GM12878 (cell line): Measurements from ENCODE around the gene SMARCAD1. TPM values are rescaled to one million over a fixed set of nuclear protein-coding genes. Genes with fewer than 3 reads are reported as not detected.

ENCODE experiments used
- ATAC-seq: fragments of 200-7000 bp; cut with Tn5 transposase; 3 replicates; pipeline ENCODE4 v1.9.1; 2020; ENCODE audit warnings: mild to moderate bottlenecking, moderate library complexity
- BruUV-seq: library from RNA; stranded (reverse); fragments of 400-500 nt; replicated peaks from 2 replicates; lab custom pipeline; 2021; lab: Mats Ljungman, UMichigan
- CTCF ChIA-PET: fragments of 300-600 bp; sonication (Branson Sonifier 250); formaldehyde crosslinking; extraction: SDS; loops from one replicate; lab custom pipeline; 2021; ENCODE audit warnings: inconsistent platforms; lab: Yijun Ruan, JAX
- POLR2A ChIA-PET: fragments of 350-600 bp; formaldehyde crosslinking; extraction: SDS; loops from one replicate; lab custom pipeline; 2021; ENCODE audit warnings: inconsistent platforms; lab: Charles Lee
- RAD21 ChIA-PET: fragments of 300-600 bp; sonication (Branson Sonifier 250); formaldehyde crosslinking; loops from one replicate; lab custom pipeline; 2023; ENCODE audit warnings: antibody characterized with exemption; ENCODE audit not compliant: unreplicated experiment; lab: Charles Lee
- SMC1A ChIA-PET: fragments of 300-600 bp; sonication (Branson Sonifier 250); formaldehyde crosslinking; loops from one replicate; lab custom pipeline; 2023; ENCODE audit not compliant: unreplicated experiment, uncharacterized antibody; lab: Charles Lee
- DNase-seq: peaks from one replicate; pipeline ENCODE4 v3.0.0-alpha.2; 2011; ENCODE audit warnings: low read depth, low spot score
- FAIRE-seq: peaks from 3 replicates; lab custom pipeline; 2011; peaks lifted over from hg19 to GRCh38; lab: Jason Lieb, UNC
- H2AFZ ChIP-seq: 2 replicates; pipeline ENCODE4 v1.6.0; 2011; ENCODE audit warnings: low read depth, low read length, control low read depth; ENCODE audit not compliant: control insufficient read depth
- H3K27ac ChIP-seq: 2 replicates; pipeline ENCODE4 v1.5.1; 2011; ENCODE audit warnings: control low read depth; ENCODE audit not compliant: control insufficient read depth, insufficient read depth
- H3K27me3 ChIP-seq, 2 experiments: replicated peaks in 1 of 2; 2 replicates each; pipeline versions ENCODE4 v1.6.0 to v1.6.1; 2011; ENCODE audit warnings: low read length in 1 of 2; ENCODE audit not compliant: control insufficient read depth in 2 of 2, insufficient read depth in 2 of 2
- H3K36me3 ChIP-seq, 2 experiments: 2 replicates each; pipeline ENCODE4 v1.5.1; 2011; ENCODE audit warnings: low read length in 1 of 2; ENCODE audit not compliant: control insufficient read depth in 2 of 2, insufficient read depth in 2 of 2
- H3K4me1 ChIP-seq: 2 replicates; pipeline ENCODE4 v1.6.1; 2011; ENCODE audit warnings: mild to moderate bottlenecking, low read length, moderate library complexity, mixed read lengths; ENCODE audit not compliant: control insufficient read depth, insufficient read depth
- H3K4me2 ChIP-seq: 2 replicates; pipeline ENCODE4 v1.6.0; 2011; ENCODE audit warnings: control low read depth; ENCODE audit not compliant: control insufficient read depth, insufficient read depth
- H3K4me3 ChIP-seq: fragments of 200-600 bp; sonication (generic); 2 replicates; pipeline ENCODE4 v1.5.1; 2016
- H3K79me2 ChIP-seq: 2 replicates; pipeline ENCODE4 v1.6.0; 2011; ENCODE audit warnings: low read length; ENCODE audit not compliant: control insufficient read depth, insufficient read depth
- H3K9ac ChIP-seq: 2 replicates; pipeline ENCODE4 v1.8.0; 2011; ENCODE audit warnings: low read length, control low read depth, mixed read lengths; ENCODE audit not compliant: control insufficient read depth, insufficient read depth
- H3K9me3 ChIP-seq: replicated peaks from 3 replicates; pipeline ENCODE4 v1.5.1; 2011; ENCODE audit warnings: mild to moderate bottlenecking, low read length; ENCODE audit not compliant: control insufficient read depth, insufficient read depth
- H4K20me1 ChIP-seq: 2 replicates; pipeline ENCODE4 v1.6.0; 2011; ENCODE audit not compliant: control insufficient read depth, insufficient read depth
- BACH1 ChIP-seq: fragments of 450-650 bp; IDR thresholded peaks from 2 replicates; pipeline ENCODE4 v1.6.1; 2017; ENCODE audit warnings: mild to moderate bottlenecking, borderline replicate concordance
- BMI1 ChIP-seq: fragments of 450-650 bp; IDR thresholded peaks from 2 replicates; pipeline ENCODE4 v1.6.1; 2016; ENCODE audit warnings: mild to moderate bottlenecking, moderate library complexity, borderline replicate concordance
- ESRRA ChIP-seq: IDR thresholded peaks from 2 replicates; pipeline ENCODE4 v1.6.1; 2012; ENCODE audit warnings: mild to moderate bottlenecking, low read length, improper control_type of control experiment
- GABPA ChIP-seq: IDR thresholded peaks from 2 replicates; pipeline ENCODE4 v1.6.1; 2014; ENCODE audit warnings: antibody characterized with exemption, low read depth, mild to moderate bottlenecking, inconsistent platforms
- HCFC1 ChIP-seq: fragments of 150-350 bp; IDR thresholded peaks from 2 replicates; pipeline ENCODE4 v1.6.1; 2014; ENCODE audit warnings: low read length
- JUNB ChIP-seq: IDR thresholded peaks from 2 replicates; pipeline ENCODE4 v1.6.1; 2016; ENCODE audit warnings: antibody characterized with exemption, mild to moderate bottlenecking
- MEF2A ChIP-seq: IDR thresholded peaks from 2 replicates; pipeline ENCODE4 v1.6.1; 2011; ENCODE audit warnings: low read depth, mild to moderate bottlenecking, low read length, moderate library complexity; ENCODE audit not compliant: insufficient read depth
- NFXL1 ChIP-seq: fragments of 450-650 bp; IDR thresholded peaks from 2 replicates; pipeline ENCODE4 v1.6.1; 2017; ENCODE audit warnings: antibody characterized with exemption, mild to moderate bottlenecking, borderline replicate concordance
- NFYB ChIP-seq: IDR thresholded peaks from 2 replicates; pipeline ENCODE4 v1.6.1; 2011; ENCODE audit warnings: low read depth, mild to moderate bottlenecking, low read length, improper control_type of control experiment, moderate library complexity; ENCODE audit not compliant: insufficient read depth
- STAT1 ChIP-seq: fragments of 450-650 bp; conservative IDR thresholded peaks from 2 replicates; pipeline ENCODE4 v1.6.1; 2014; ENCODE audit warnings: antibody characterized with exemption, mild to moderate bottlenecking
- ZNF207 ChIP-seq: fragments of 450-650 bp; IDR thresholded peaks from 2 replicates; pipeline ENCODE4 v1.6.1; 2014; ENCODE audit warnings: antibody characterized with exemption, mild to moderate bottlenecking, borderline replicate concordance
- ZNF24 ChIP-seq: fragments of 450-650 bp; IDR thresholded peaks from 2 replicates; pipeline ENCODE4 v1.6.1; 2017; ENCODE audit warnings: antibody characterized with exemption, mild to moderate bottlenecking
- WGBS: methylation state at CpG from one replicate; pipeline ENCODE4 v1.1.6; 2016; ENCODE audit warnings: low lambda C conversion rate; ENCODE audit not compliant: insufficient replicate concordance, insufficient coverage; ENCODE audit errors: missing lambda C conversion rate; 5-methylcytosine and 5-hydroxymethylcytosine counted together
- in situ Hi-C: fragments of 300-500 bp; cut with MboI; formaldehyde crosslinking; loops from 9 replicates; pipeline ENCODE4 v1.14.3; 2018; ENCODE audit warnings: mixed read lengths
- intact Hi-C: fragments of 100-400 bp; cut with micrococcal nuclease; formaldehyde crosslinking; loops from one replicate; pipeline ENCODE4 v1.14.2; 2022; ENCODE audit not compliant: unreplicated experiment
- polyA plus RNA-seq, 11 experiments: library from polyadenylated mRNA; depleted of rRNA in 4 of 11; unstranded in 6 of 11; stranded (reverse) in 5 of 11; fragments of >200 nt; fragmentation: Nextera tagmentation in 4 of 11; fragmentation: Illumina TruSeq in 1 of 11; extraction: Ambion mirVana in 4 of 11; extraction: Trizol in 1 of 11; gene quantifications; 1 replicate in 1 of 11; 2 replicates in 10 of 11; pipeline versions ENCODE4 v1.2.1 to v1.2.3, GENCODE V29; 2011 to 2016; ENCODE audit warnings: inconsistent platforms in 2 of 11, missing spikeins in 2 of 11, low read depth in 1 of 11
- total RNA-seq, 4 experiments: library from RNA; depleted of rRNA in 3 of 4; stranded (reverse); fragments of >200 nt in 3 of 4; fragmentation: Illumina TruSeq in 1 of 4; extraction: Trizol in 1 of 4; gene quantifications; 2 replicates each; pipeline versions ENCODE4 v1.2.1 to v1.2.3, GENCODE V29; 2013 to 2021
- TF ChIP-seq, protein P1 (sequence below): fragments of 450-650 bp; IDR thresholded peaks from 2 replicates; pipeline ENCODE4 v1.6.1; 2017; ENCODE audit warnings: mild to moderate bottlenecking, low read depth, inconsistent platforms; ENCODE audit not compliant: poor library complexity, severe bottlenecking
- TF ChIP-seq, protein P2 (sequence below): IDR thresholded peaks from 2 replicates; pipeline ENCODE4 v1.6.1; 2012; ENCODE audit warnings: low read depth, low read length, improper control_type of control experiment

SMARCAD1 gene
- total and polyA plus RNA-seq, 10 of the 15 experiments (the other 5 are each of a cell fraction or from before 2014, with no cell fraction given) = 7.6 to 41.2 (median 27.7) TPM

DNA sequence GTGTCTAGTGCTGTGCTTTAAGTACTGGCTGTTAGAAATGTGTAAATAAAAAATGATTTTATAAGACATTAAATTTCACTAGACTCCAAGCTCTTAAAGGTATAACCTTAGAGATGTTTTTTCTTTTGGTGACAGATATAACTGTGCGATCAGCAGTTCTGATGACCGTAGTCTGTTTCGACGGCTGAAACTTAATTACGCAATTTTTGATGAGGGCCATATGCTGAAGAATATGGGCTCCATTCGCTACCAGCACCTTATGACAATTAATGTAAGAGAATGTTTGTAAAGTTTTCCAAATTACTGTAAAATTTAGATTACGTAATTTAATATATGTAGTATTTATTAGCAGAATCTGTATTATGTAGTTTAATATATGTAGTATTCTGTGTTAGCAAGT is 68.5 kb downstream of the SMARCAD1 start:
- ChIA-PET RAD21 (no interaction called here), POLR2A (interaction anchor here (0.6 kb wide), 1 partner anchor 41 kb away, joined by 6 read pairs; no protein-coding TSS in a partner anchor), SMC1A (interaction anchor here (1.2 kb wide), 1 partner anchor 38 kb away, joined by 4 read pairs; no protein-coding TSS in a partner anchor), CTCF (no interaction called here)
- BruUV-seq = no TSS peak
- no peak for TF ChIP-seq ESRRA
- no peak for TF ChIP-seq MEF2A
- no peak for TF ChIP-seq BACH1
- TF ChIP-seq BMI1 = no peak
- no peak for TF ChIP-seq HCFC1
- TF ChIP-seq STAT1 = no peak
- TF ChIP-seq NFYB = no peak
- TF ChIP-seq NFXL1 = no peak
- TF ChIP-seq GABPA = no peak
- TF ChIP-seq, protein P1, sequence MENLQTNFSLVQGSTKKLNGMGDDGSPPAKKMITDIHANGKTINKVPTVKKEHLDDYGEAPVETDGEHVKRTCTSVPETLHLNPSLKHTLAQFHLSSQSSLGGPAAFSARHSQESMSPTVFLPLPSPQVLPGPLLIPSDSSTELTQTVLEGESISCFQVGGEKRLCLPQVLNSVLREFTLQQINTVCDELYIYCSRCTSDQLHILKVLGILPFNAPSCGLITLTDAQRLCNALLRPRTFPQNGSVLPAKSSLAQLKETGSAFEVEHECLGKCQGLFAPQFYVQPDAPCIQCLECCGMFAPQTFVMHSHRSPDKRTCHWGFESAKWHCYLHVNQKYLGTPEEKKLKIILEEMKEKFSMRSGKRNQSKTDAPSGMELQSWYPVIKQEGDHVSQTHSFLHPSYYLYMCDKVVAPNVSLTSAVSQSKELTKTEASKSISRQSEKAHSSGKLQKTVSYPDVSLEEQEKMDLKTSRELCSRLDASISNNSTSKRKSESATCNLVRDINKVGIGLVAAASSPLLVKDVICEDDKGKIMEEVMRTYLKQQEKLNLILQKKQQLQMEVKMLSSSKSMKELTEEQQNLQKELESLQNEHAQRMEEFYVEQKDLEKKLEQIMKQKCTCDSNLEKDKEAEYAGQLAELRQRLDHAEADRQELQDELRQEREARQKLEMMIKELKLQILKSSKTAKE = no peak
- TF ChIP-seq JUNB = no peak
- TF ChIP-seq, protein P2, sequence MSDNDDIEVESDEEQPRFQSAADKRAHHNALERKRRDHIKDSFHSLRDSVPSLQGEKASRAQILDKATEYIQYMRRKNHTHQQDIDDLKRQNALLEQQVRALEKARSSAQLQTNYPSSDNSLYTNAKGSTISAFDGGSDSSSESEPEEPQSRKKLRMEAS = no peak
- TF ChIP-seq ZNF24 = no peak
- TF ChIP-seq ZNF207 = no peak
- FAIRE-seq (no peak), DNase-seq (no peak), ATAC-seq (no peak)
- H3K4me1 ChIP-seq = no peaks in the 10 kb centered on the region
- no peaks in the 10 kb centered on the region for H3K9me3 ChIP-seq
- no peak overlapping the region for H3K4me3 ChIP-seq
- no peaks in the 10 kb centered on the region for H3K79me2 ChIP-seq
- no peak overlapping the region for H3K9ac ChIP-seq
- H3K36me3 ChIP-seq = peaks cover 0 to 23% of the 10 kb centered on the region in 2 experiments; a peak in 3 of 4 replicates
- no peak overlapping the region for H2AFZ ChIP-seq
- WGBS = 98% methylated on average over 7 of the region's 7 CpGs
- no peak overlapping the region for H3K4me2 ChIP-seq
- no peaks in the 10 kb centered on the region for H4K20me1 ChIP-seq
- in situ Hi-C loops (no loop called here), intact Hi-C loops (no loop called here)
- H3K27ac ChIP-seq = no peak overlapping the region
- H3K27me3 ChIP-seq = no peaks in the 10 kb centered on the region
